HG03060 (cell line): ENCODE results near the gene TRMT2A.
"Not testable (repeated sequence)": the region's sequence is repeated elsewhere in the genome, so short reads cannot be mapped to it uniquely, and the experiment has no call there.

Experiments used
- ATAC-seq: cut with Tn5 transposase; IDR thresholded peaks from one replicate; pipeline ENCODE4 v1.9.1; 2021; ENCODE audit warnings: low read depth, moderate number of reproducible peaks; ENCODE audit not compliant: unreplicated experiment

TRMT2A gene

GRCh38 chr22:20089226-20089976 is 27.6 kb downstream of the TRMT2A start:
- no peak for ATAC-seq

GRCh38 chr22:20088263-20088648 is 28.8 kb downstream of the TRMT2A start:
- ATAC-seq, result no peak

GRCh38 chr22:20087319-20088262 is 29.4 kb downstream of the TRMT2A start:
- ATAC-seq, result no peak

- ATAC-seq, result no peak
These were observed 30.3 kb downstream of the TRMT2A start for GRCh38 chr22:20086763-20087162.

- ATAC-seq, result no peak
These were observed 30.9 kb downstream of the TRMT2A start for GRCh38 chr22:20086101-20086599.

- no peak for ATAC-seq
These were observed 31.4 kb downstream of the TRMT2A start for GRCh38 chr22:20085651-20086050.

- no peak for ATAC-seq
These were observed 32.2 kb downstream of the TRMT2A start for GRCh38 chr22:20084547-20085413.

GRCh38 chr22:20083891-20084546 is 33.0 kb downstream of the TRMT2A start:
- ATAC-seq, result no peak

- ATAC-seq, result no peak
These were observed 33.7 kb downstream of the TRMT2A start for GRCh38 chr22:20083157-20083890.

- ATAC-seq, result no peak
These were observed 36.0 kb downstream of the TRMT2A start for GRCh38 chr22:20080776-20081654.

- no peak for ATAC-seq
These were observed 36.6 kb downstream of the TRMT2A start for GRCh38 chr22:20080445-20080775.

GRCh38 chr22:20079745-20080444 is 37.1 kb downstream of the TRMT2A start, which contains the start of gene DGCR8:
Gene DGCR8 (plus strand): TSS chr22:20080241. CDS start chr22:20085964, 5,723 bp downstream.
- ATAC-seq, result no peak

GRCh38 chr22:20076627-20077172 is 40.3 kb downstream of the TRMT2A start:
- no peak for ATAC-seq

GRCh38 chr22:20071524-20071972 is 45.5 kb downstream of the TRMT2A start:
- ATAC-seq, result no peak

- ATAC-seq, result no peak
These were observed 47.5 kb downstream of the TRMT2A start for GRCh38 chr22:20069331-20070042.

GRCh38 chr22:20068640-20069039 is 48.4 kb downstream of the TRMT2A start:
- ATAC-seq, result no peak

GRCh38 chr22:20067384-20067682 is 49.7 kb downstream of the TRMT2A start:
- ATAC-seq, result not testable (repeated sequence)
